ENCODE results near the gene ARHGEF16. TPM values are rescaled to one million over a fixed set of nuclear protein-coding genes. Genes with fewer than 3 reads are reported as not detected.

The ARHGEF16 gene
- total RNA-seq, 2 donors from 2014 or later: 47.7 to 64.7 TPM

DNA sequence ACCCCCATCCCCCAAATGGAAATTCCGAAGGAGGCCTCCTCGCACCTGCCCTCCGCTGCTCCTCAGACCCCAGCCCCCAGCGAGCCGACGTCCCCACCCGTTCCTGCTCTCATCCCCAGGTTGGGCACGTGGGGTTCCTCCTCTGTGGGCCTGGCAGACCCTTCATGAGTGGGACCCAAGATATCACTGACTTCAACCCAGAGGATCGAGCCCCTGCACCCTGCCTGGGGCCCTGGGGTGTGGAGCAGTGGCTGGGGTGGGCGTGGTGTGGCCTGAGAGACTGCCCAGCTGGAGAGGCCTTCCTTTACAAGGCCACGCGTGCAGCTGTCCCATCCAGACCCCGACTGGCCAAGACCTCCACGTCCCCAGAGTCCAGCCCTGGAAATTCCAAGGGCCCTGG, 17.6 kb upstream of the ARHGEF16 start:
- TF ChIP-seq CTCF (conservative IDR thresholded peaks at IDR 0.05): no peak
- Mint-ChIP-seq H3K27ac (no peak overlapping the region), H3K36me3 (ENCODE audit: low read depth) (no peaks in the 10 kb centered on the region), H3K4me3 (no peak overlapping the region), H3K9me3 (no peaks in the 10 kb centered on the region), H3K4me1 (peaks cover 13% of the 10 kb centered on the region), H3K27me3 (ENCODE audit: insufficient read depth) (no peaks in the 10 kb centered on the region)
- H3K4me3 ChIP-seq (ENCODE audit: low read length): no peak overlapping the region
- H3K4me1 ChIP-seq (ENCODE audit: control insufficient read depth, insufficient read depth, low read length): no peaks in the 10 kb centered on the region
- no peak overlapping the region for H3K9ac ChIP-seq (ENCODE audit: extremely low read depth, low read length, poor library complexity, severe bottlenecking)
- no peaks in the 10 kb centered on the region for H3K9me3 ChIP-seq (ENCODE audit: control insufficient read depth, low read length)
- 91 to 94% methylated on average over 11 to 14 of the region's 14 CpGs for WGBS, 2 experiments (ENCODE audit: insufficient coverage in 1 of 2, insufficient read length in 1 of 2)
- H3K27ac ChIP-seq (ENCODE audit: low read depth, low read length): no peak overlapping the region
- H3K27me3 ChIP-seq (ENCODE audit: control insufficient read depth, insufficient read depth, low read length, poor library complexity, severe bottlenecking): no peaks in the 10 kb centered on the region
- DNase-seq: no peak
- no peaks in the 10 kb centered on the region for H3K36me3 ChIP-seq (ENCODE audit: control insufficient read depth, insufficient read depth, low read length)

GRCh38 chr1:3438661-3439180, 15.7 kb upstream of the ARHGEF16 start:
- H3K36me3 Mint-ChIP-seq (ENCODE audit: low read depth): no peaks in the 10 kb centered on the region
- Histone ChIP-seq H3K27ac (ENCODE audit: low read depth, low read length) (no peak overlapping the region), H3K4me3 (ENCODE audit: low read length) (no peak overlapping the region), H3K27me3 (ENCODE audit: control insufficient read depth, insufficient read depth, low read length, poor library complexity, severe bottlenecking) (no peaks in the 10 kb centered on the region), H3K4me1 (ENCODE audit: control insufficient read depth, insufficient read depth, low read length) (no peaks in the 10 kb centered on the region), H3K36me3 (ENCODE audit: control insufficient read depth, insufficient read depth, low read length) (no peaks in the 10 kb centered on the region), H3K9me3 (ENCODE audit: control insufficient read depth, low read length) (no peaks in the 10 kb centered on the region), H3K9ac (ENCODE audit: extremely low read depth, low read length, poor library complexity, severe bottlenecking) (no peak overlapping the region)
- 86 to 89% methylated on average over 1 to 8 of the region's 9 CpGs for WGBS, 2 experiments (ENCODE audit: insufficient coverage in 1 of 2, insufficient read length in 1 of 2)
- H3K4me1 Mint-ChIP-seq: peaks cover 13% of the 10 kb centered on the region
- DNase-seq: no peak
- no peak overlapping the region for H3K27ac Mint-ChIP-seq
- no peak for TF ChIP-seq CTCF (conservative IDR thresholded peaks at IDR 0.05)
- H3K9me3 Mint-ChIP-seq: no peaks in the 10 kb centered on the region
- H3K4me3 Mint-ChIP-seq: no peak overlapping the region
- H3K27me3 Mint-ChIP-seq (ENCODE audit: insufficient read depth): no peaks in the 10 kb centered on the region

DNA sequence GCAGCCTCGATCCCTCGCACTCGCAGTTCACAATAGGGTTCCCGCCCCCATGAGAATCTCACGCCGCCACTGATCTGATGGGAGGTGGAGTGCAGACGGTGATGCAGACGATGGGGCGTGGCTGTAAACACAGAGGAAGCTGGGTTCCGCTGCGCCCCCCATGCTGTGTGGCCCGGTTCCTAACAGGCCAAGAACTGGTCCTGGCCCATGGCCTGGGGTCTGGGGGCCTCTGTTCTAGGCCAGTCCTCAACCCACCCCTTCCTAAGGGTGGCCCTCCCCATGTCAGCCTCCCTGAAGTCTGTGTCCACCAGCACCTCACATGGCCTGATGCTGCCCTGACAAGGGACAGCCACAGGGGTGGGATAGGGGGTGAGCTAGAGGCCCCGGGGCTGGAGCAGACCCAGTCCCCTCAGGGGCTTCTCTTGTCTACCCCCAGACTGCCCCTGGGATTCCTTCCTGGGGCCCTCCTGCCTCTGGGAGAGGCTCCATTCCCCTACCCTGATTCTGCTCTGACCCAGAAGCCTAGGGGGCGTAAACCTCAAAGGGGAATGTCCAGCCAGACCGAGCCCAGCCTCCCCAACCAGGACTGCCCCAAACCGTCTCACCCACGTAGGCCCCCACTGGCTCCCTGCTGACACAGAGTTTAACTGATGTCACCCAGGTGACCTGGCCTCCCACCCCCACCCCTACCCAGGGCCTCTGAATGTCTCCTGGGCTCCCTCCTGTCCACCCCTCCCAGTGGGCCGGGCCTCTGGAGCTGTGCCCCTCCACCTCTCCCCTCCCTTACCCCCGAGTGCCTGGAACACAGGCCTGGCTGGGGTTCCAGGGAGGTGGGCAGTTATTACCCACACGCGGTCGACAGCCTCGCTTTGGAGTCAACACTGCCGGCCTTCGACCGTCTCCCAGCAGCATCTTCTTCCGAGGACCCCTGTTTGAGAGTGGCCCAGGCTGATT, 14.8 kb upstream of the ARHGEF16 start:
- no peaks in the 10 kb centered on the region for H3K27me3 ChIP-seq (ENCODE audit: control insufficient read depth, insufficient read depth, low read length, poor library complexity, severe bottlenecking)
- TF ChIP-seq CTCF (conservative IDR thresholded peaks at IDR 0.05): no peak
- no peak overlapping the region for H3K9ac ChIP-seq (ENCODE audit: extremely low read depth, low read length, poor library complexity, severe bottlenecking)
- H3K36me3 ChIP-seq (ENCODE audit: control insufficient read depth, insufficient read depth, low read length): no peaks in the 10 kb centered on the region
- Mint-ChIP-seq H3K36me3 (ENCODE audit: low read depth) (no peaks in the 10 kb centered on the region), H3K9me3 (no peaks in the 10 kb centered on the region), H3K27me3 (ENCODE audit: insufficient read depth) (no peaks in the 10 kb centered on the region), H3K27ac (no peak overlapping the region), H3K4me1 (peaks cover 13% of the 10 kb centered on the region), H3K4me3 (no peak overlapping the region)
- 84 to 85% methylated on average over 20 to 27 of the region's 27 CpGs for WGBS, 2 experiments (ENCODE audit: insufficient coverage in 1 of 2, insufficient read length in 1 of 2)
- no peak for DNase-seq
- H3K9me3 ChIP-seq (ENCODE audit: control insufficient read depth, low read length): no peaks in the 10 kb centered on the region
- no peaks in the 10 kb centered on the region for H3K4me1 ChIP-seq (ENCODE audit: control insufficient read depth, insufficient read depth, low read length)
- H3K27ac ChIP-seq (ENCODE audit: low read depth, low read length): no peak overlapping the region
- no peak overlapping the region for H3K4me3 ChIP-seq (ENCODE audit: low read length)

Data from endodermal cell (in vitro differentiated cells).